GM12878 (cell line): Measurements from ENCODE around the gene SMIM9. TPM values are rescaled to one million over a fixed set of nuclear protein-coding genes. Genes with fewer than 3 reads are reported as not detected.

Experiments
- FOS ChIP-seq: IDR thresholded peaks from 3 replicates; pipeline ENCODE4 v1.6.1; 2011; ENCODE audit warnings: borderline replicate concordance; ENCODE audit not compliant: insufficient read length; ENCODE audit errors: extremely low read depth
- MEF2A ChIP-seq: IDR thresholded peaks from 2 replicates; pipeline ENCODE4 v1.6.1; 2011; ENCODE audit warnings: low read depth, mild to moderate bottlenecking, low read length, moderate library complexity; ENCODE audit not compliant: insufficient read depth
- MYC ChIP-seq: IDR thresholded peaks from 2 replicates; pipeline ENCODE4 v1.6.1; 2011; ENCODE audit warnings: mild to moderate bottlenecking, low read length, moderate library complexity, inconsistent platforms; ENCODE audit not compliant: insufficient read depth, insufficient replicate concordance, insufficient read length, severe bottlenecking
- PML ChIP-seq: IDR thresholded peaks from 2 replicates; pipeline ENCODE4 v1.6.1; 2012; ENCODE audit warnings: low read length, inconsistent platforms
- STAT3 ChIP-seq: IDR thresholded peaks from 2 replicates; pipeline ENCODE4 v1.6.1; 2011; ENCODE audit warnings: low read depth, low read length, improper control_type of control experiment
- TARDBP ChIP-seq: IDR thresholded peaks from 2 replicates; pipeline ENCODE4 v1.6.1; 2016; ENCODE audit warnings: borderline replicate concordance
- TCF12 ChIP-seq: IDR thresholded peaks from 2 replicates; pipeline ENCODE4 v1.6.1; 2011; ENCODE audit warnings: low read depth, mild to moderate bottlenecking, low read length
- ZNF217 ChIP-seq: fragments of 450-650 bp; IDR thresholded peaks from 2 replicates; pipeline ENCODE4 v1.6.1; 2017; ENCODE audit warnings: antibody characterized with exemption, mild to moderate bottlenecking
- ZNF274 ChIP-seq: IDR thresholded peaks from one replicate; pipeline ENCODE4 v1.8.0; 2011; ENCODE audit not compliant: insufficient read length, insufficient read depth
- polyA plus RNA-seq, 11 experiments: library from polyadenylated mRNA; depleted of rRNA in 4 of 11; unstranded in 6 of 11; stranded (reverse) in 5 of 11; fragments of >200 nt; fragmentation: Nextera tagmentation in 4 of 11; fragmentation: Illumina TruSeq in 1 of 11; extraction: Ambion mirVana in 4 of 11; extraction: Trizol in 1 of 11; gene quantifications; 1 replicate in 1 of 11; 2 replicates in 10 of 11; pipeline versions ENCODE4 v1.2.1 to v1.2.3, GENCODE V29; 2011 to 2016; ENCODE audit warnings: inconsistent platforms in 2 of 11, missing spikeins in 2 of 11, low read depth in 1 of 11
- total RNA-seq, 4 experiments: library from RNA; depleted of rRNA in 3 of 4; stranded (reverse); fragments of >200 nt in 3 of 4; fragmentation: Illumina TruSeq in 1 of 4; extraction: Trizol in 1 of 4; gene quantifications; 2 replicates each; pipeline versions ENCODE4 v1.2.1 to v1.2.3, GENCODE V29; 2013 to 2021
- TF ChIP-seq, protein P1 (sequence below): fragments of 450-650 bp; formaldehyde crosslinking; IDR thresholded peaks from 2 replicates; pipeline ENCODE4 v1.5.0; 2022; ENCODE audit warnings: mild to moderate bottlenecking, missing genetic modification characterization
- TF ChIP-seq, protein P2 (sequence below): fragments of 150-350 bp; IDR thresholded peaks from 2 replicates; pipeline ENCODE4 v1.6.1; 2016; ENCODE audit warnings: low read depth, low read length
- TF ChIP-seq, protein P3 (sequence below): IDR thresholded peaks from 2 replicates; pipeline ENCODE4 v1.6.1; 2011; ENCODE audit warnings: borderline replicate concordance, low read depth, mild to moderate bottlenecking, moderate library complexity, low read length; ENCODE audit not compliant: insufficient read depth, poor library complexity, severe bottlenecking
- TF ChIP-seq, protein P4 (sequence below): fragments of 450-650 bp; IDR thresholded peaks from 2 replicates; pipeline ENCODE4 v1.6.1; 2017; ENCODE audit warnings: mild to moderate bottlenecking, low read depth, inconsistent platforms; ENCODE audit not compliant: poor library complexity, severe bottlenecking

Gene SMIM9
- total and polyA plus RNA-seq, 10 of the 15 experiments (the other 5 are each of a cell fraction or from before 2014, with no cell fraction given), result not detected

DNA sequence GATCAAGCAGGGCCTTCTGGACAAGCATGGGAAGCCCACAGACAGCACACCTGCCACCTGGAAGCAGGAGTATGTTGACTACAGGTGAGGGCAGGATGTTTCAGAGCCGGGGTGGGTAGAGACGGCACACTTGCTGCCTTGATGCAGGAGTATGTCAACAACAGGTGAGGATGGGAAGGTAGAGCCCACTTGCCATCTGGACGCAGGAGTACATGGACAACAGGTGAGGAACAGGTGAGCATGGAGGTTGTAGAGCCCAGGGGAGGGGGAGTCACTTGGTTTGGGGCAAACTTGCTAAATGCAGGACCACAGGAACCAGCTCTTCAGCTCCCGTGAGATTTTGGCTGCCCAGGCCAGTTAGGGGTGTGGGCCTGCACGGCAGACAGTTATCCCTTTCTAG is 59.8 kb downstream of the SMIM9 start (continued):
- TF ChIP-seq, protein P1, sequence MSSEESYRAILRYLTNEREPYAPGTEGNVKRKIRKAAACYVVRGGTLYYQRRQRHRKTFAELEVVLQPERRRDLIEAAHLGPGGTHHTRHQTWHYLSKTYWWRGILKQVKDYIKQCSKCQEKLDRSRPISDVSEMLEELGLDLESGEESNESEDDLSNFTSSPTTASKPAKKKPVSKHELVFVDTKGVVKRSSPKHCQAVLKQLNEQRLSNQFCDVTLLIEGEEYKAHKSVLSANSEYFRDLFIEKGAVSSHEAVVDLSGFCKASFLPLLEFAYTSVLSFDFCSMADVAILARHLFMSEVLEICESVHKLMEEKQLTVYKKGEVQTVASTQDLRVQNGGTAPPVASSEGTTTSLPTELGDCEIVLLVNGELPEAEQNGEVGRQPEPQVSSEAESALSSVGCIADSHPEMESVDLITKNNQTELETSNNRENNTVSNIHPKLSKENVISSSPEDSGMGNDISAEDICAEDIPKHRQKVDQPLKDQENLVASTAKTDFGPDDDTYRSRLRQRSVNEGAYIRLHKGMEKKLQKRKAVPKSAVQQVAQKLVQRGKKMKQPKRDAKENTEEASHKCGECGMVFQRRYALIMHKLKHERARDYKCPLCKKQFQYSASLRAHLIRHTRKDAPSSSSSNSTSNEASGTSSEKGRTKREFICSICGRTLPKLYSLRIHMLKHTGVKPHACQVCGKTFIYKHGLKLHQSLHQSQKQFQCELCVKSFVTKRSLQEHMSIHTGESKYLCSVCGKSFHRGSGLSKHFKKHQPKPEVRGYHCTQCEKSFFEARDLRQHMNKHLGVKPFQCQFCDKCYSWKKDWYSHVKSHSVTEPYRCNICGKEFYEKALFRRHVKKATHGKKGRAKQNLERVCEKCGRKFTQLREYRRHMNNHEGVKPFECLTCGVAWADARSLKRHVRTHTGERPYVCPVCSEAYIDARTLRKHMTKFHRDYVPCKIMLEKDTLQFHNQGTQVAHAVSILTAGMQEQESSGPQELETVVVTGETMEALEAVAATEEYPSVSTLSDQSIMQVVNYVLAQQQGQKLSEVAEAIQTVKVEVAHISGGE, result no peak
- TF ChIP-seq, protein P2, sequence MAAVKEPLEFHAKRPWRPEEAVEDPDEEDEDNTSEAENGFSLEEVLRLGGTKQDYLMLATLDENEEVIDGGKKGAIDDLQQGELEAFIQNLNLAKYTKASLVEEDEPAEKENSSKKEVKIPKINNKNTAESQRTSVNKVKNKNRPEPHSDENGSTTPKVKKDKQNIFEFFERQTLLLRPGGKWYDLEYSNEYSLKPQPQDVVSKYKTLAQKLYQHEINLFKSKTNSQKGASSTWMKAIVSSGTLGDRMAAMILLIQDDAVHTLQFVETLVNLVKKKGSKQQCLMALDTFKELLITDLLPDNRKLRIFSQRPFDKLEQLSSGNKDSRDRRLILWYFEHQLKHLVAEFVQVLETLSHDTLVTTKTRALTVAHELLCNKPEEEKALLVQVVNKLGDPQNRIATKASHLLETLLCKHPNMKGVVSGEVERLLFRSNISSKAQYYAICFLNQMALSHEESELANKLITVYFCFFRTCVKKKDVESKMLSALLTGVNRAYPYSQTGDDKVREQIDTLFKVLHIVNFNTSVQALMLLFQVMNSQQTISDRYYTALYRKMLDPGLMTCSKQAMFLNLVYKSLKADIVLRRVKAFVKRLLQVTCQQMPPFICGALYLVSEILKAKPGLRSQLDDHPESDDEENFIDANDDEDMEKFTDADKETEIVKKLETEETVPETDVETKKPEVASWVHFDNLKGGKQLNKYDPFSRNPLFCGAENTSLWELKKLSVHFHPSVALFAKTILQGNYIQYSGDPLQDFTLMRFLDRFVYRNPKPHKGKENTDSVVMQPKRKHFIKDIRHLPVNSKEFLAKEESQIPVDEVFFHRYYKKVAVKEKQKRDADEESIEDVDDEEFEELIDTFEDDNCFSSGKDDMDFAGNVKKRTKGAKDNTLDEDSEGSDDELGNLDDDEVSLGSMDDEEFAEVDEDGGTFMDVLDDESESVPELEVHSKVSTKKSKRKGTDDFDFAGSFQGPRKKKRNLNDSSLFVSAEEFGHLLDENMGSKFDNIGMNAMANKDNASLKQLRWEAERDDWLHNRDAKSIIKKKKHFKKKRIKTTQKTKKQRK, result no peak
- TF ChIP-seq MEF2A (no peak), PML (no peak), ZNF217 (no peak), TARDBP (no peak), ZNF274 (no peak), FOS (no peak), TCF12 (no peak), MYC (no peak), STAT3 (no peak)
- TF ChIP-seq, protein P3, sequence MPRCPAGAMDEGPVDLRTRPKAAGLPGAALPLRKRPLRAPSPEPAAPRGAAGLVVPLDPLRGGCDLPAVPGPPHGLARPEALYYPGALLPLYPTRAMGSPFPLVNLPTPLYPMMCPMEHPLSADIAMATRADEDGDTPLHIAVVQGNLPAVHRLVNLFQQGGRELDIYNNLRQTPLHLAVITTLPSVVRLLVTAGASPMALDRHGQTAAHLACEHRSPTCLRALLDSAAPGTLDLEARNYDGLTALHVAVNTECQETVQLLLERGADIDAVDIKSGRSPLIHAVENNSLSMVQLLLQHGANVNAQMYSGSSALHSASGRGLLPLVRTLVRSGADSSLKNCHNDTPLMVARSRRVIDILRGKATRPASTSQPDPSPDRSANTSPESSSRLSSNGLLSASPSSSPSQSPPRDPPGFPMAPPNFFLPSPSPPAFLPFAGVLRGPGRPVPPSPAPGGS, result no peak
- TF ChIP-seq, protein P4, sequence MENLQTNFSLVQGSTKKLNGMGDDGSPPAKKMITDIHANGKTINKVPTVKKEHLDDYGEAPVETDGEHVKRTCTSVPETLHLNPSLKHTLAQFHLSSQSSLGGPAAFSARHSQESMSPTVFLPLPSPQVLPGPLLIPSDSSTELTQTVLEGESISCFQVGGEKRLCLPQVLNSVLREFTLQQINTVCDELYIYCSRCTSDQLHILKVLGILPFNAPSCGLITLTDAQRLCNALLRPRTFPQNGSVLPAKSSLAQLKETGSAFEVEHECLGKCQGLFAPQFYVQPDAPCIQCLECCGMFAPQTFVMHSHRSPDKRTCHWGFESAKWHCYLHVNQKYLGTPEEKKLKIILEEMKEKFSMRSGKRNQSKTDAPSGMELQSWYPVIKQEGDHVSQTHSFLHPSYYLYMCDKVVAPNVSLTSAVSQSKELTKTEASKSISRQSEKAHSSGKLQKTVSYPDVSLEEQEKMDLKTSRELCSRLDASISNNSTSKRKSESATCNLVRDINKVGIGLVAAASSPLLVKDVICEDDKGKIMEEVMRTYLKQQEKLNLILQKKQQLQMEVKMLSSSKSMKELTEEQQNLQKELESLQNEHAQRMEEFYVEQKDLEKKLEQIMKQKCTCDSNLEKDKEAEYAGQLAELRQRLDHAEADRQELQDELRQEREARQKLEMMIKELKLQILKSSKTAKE, result no peak
